ENCODE data around the gene SH3BP2. TPM values are rescaled to one million over a fixed set of nuclear protein-coding genes. Genes with fewer than 3 reads are reported as not detected.

Gene SH3BP2
- polyA plus RNA-seq, 1 donor (not counting 4 experiments of a cell fraction or from before 2014, with no cell fraction given) = 11.2 TPM

DNA sequence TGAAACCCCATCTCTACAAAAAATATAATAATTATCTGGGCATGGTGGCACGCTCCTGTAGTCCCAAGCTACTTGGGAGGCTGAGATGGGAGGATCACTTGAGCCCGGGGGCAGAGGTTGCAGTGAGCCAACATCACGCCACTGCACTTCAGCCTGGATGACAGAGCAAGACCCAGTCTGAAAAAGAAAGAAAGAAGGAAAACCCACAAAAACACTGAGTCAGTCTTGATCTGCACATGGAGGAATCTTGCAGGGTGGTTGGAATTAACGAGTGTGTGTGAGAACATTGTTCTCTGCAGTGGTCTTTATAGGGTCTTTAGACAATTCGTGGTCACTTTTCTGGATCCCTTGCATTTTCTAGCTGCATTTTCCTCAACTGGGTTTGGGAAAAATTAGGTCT is 74.0 kb downstream of the SH3BP2 start:
- H3K4me1 ChIP-seq (ENCODE audit: control insufficient read depth, extremely low read depth, insufficient read depth, low read length) = peaks cover 8% of the 10 kb centered on the region
- no peaks in the 10 kb centered on the region for H3K36me3 ChIP-seq (ENCODE audit: control insufficient read depth in 2 of 2, extremely low read depth in 1 of 2, insufficient read depth in 2 of 2, low read length in 2 of 2)
- H3K4me2 ChIP-seq (ENCODE audit: control insufficient read depth, extremely low read depth, insufficient read depth, low read depth, low read length) = no peak overlapping the region
- peaks cover 4% of the 10 kb centered on the region for H3K9me1 ChIP-seq (ENCODE audit: control insufficient read depth, extremely low read depth, insufficient read depth, low read length)
- H2AFZ ChIP-seq (ENCODE audit: control insufficient read depth, low read length) = no peak overlapping the region
- no peaks in the 10 kb centered on the region for H3K9me3 ChIP-seq (ENCODE audit: control insufficient read depth, low read depth, low read length)
- no peak for TF ChIP-seq EZH2 (IDR thresholded peaks at IDR 0.05; ENCODE audit: low read length)
- TF ChIP-seq, protein P1, sequence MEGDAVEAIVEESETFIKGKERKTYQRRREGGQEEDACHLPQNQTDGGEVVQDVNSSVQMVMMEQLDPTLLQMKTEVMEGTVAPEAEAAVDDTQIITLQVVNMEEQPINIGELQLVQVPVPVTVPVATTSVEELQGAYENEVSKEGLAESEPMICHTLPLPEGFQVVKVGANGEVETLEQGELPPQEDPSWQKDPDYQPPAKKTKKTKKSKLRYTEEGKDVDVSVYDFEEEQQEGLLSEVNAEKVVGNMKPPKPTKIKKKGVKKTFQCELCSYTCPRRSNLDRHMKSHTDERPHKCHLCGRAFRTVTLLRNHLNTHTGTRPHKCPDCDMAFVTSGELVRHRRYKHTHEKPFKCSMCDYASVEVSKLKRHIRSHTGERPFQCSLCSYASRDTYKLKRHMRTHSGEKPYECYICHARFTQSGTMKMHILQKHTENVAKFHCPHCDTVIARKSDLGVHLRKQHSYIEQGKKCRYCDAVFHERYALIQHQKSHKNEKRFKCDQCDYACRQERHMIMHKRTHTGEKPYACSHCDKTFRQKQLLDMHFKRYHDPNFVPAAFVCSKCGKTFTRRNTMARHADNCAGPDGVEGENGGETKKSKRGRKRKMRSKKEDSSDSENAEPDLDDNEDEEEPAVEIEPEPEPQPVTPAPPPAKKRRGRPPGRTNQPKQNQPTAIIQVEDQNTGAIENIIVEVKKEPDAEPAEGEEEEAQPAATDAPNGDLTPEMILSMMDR (optimal IDR thresholded peaks at IDR 0.05 in 1 of 3, IDR thresholded peaks at IDR 0.05 in 1 of 3, conservative IDR thresholded peaks at IDR 0.05 in 1 of 3; ENCODE audit: extremely low read depth in 1 of 3, insufficient read depth in 2 of 3, low read length in 3 of 3) = no peak
- peaks cover 96% of the 10 kb centered on the region for H3K79me2 ChIP-seq (ENCODE audit: control insufficient read depth, insufficient read depth, low read length)
- DNase-seq (ENCODE audit: low read depth, low spot score) = no peak
- dilution Hi-C loops (cut with MboI; ENCODE audit: extremely low pct_ligation_motif_present, low sequenced_read_pairs) = no loop called here
- H4K20me1 ChIP-seq (ENCODE audit: control insufficient read depth, extremely low read depth, insufficient read depth, low read length) = peaks cover 31% of the 10 kb centered on the region
- FAIRE-seq = no peak
- no peaks in the 10 kb centered on the region for H3K27me3 ChIP-seq (ENCODE audit: control insufficient read depth, extremely low read depth, insufficient read depth, low read length)
- no peak overlapping the region for H3K4me3 ChIP-seq (ENCODE audit: control insufficient read depth in 2 of 3, extremely low read depth in 1 of 3, insufficient read depth in 2 of 3, low read depth in 1 of 3, low read length in 3 of 3)
- no peak overlapping the region for H3K9ac ChIP-seq (ENCODE audit: control insufficient read depth, extremely low read depth, insufficient read depth, low read length)
- H3K27ac ChIP-seq (ENCODE audit: control insufficient read depth, insufficient read depth, low read length) = no peak overlapping the region

DNA sequence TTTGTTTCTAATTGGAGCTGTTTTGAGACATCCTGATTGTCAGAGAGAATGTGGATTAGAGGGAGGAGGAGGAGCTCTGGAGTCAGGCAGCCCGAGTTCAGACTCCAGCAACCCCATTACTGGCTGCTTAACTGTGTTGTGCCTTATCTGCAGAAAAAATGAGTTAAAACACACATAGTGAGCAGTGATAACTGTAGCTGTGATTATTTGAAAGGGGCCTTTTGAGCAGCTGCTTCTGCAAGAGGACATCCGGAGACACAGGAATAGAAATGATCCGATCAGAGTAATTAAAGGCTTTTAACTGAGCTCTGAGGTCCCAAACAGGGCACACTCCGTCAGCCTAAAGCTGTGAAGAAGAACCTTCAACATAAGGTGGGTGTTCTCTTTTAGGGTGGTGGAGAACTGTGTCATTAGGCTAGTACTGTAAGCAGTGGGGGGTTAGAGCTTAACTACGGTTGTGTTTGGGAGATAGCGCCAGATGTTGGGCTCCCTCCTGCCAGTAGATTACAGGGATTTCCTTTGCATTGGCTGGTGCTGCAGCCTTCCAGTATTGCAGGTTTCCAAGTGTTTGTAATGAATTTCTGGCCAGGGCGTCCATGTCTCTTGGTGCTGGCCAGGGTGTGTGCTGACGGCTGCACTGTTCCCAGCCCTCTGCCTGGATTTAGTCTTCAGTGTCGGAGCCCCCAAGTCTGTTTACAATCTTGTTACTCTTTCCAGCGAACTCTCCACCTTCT is 75.0 kb downstream of the SH3BP2 start:
- dilution Hi-C loops (cut with MboI; ENCODE audit: extremely low pct_ligation_motif_present, low sequenced_read_pairs) = no loop called here
- Histone ChIP-seq H3K27me3 (ENCODE audit: control insufficient read depth, extremely low read depth, insufficient read depth, low read length) (no peaks in the 10 kb centered on the region), H3K9ac (ENCODE audit: control insufficient read depth, extremely low read depth, insufficient read depth, low read length) (no peak overlapping the region), H4K20me1 (ENCODE audit: control insufficient read depth, extremely low read depth, insufficient read depth, low read length) (peaks cover 21% of the 10 kb centered on the region), H3K36me3 (ENCODE audit: control insufficient read depth in 2 of 2, extremely low read depth in 1 of 2, insufficient read depth in 2 of 2, low read length in 2 of 2) (no peaks in the 10 kb centered on the region), H3K27ac (ENCODE audit: control insufficient read depth, insufficient read depth, low read length) (no peak overlapping the region), H3K4me2 (ENCODE audit: control insufficient read depth, extremely low read depth, insufficient read depth, low read depth, low read length) (no peak overlapping the region), H3K4me1 (ENCODE audit: control insufficient read depth, extremely low read depth, insufficient read depth, low read length) (no peaks in the 10 kb centered on the region), H3K79me2 (ENCODE audit: control insufficient read depth, insufficient read depth, low read length) (peaks cover 95% of the 10 kb centered on the region), H2AFZ (ENCODE audit: control insufficient read depth, low read length) (no peak overlapping the region), H3K9me3 (ENCODE audit: control insufficient read depth, low read depth, low read length) (no peaks in the 10 kb centered on the region), H3K9me1 (ENCODE audit: control insufficient read depth, extremely low read depth, insufficient read depth, low read length) (no peaks in the 10 kb centered on the region), H3K4me3 (ENCODE audit: control insufficient read depth in 2 of 3, extremely low read depth in 1 of 3, insufficient read depth in 2 of 3, low read depth in 1 of 3, low read length in 3 of 3) (no peak overlapping the region)
- FAIRE-seq = no peak
- DNase-seq (ENCODE audit: low read depth, low spot score) = no peak
- TF ChIP-seq, protein P1 (optimal IDR thresholded peaks at IDR 0.05 in 1 of 3, IDR thresholded peaks at IDR 0.05 in 1 of 3, conservative IDR thresholded peaks at IDR 0.05 in 1 of 3; ENCODE audit: extremely low read depth in 1 of 3, insufficient read depth in 2 of 3, low read length in 3 of 3) = no peak
- no peak for TF ChIP-seq EZH2 (IDR thresholded peaks at IDR 0.05; ENCODE audit: low read length)

Data from keratinocyte (primary cell).